ENCODE data around the gene TMEM212.

The TMEM212 gene

GRCh38 chr3:171835613-171836012 is 7.5 kb upstream of the TMEM212 start:
- TF ChIP-seq CTCF (conservative IDR thresholded peaks at IDR 0.05) (no peak), ZFX (IDR thresholded peaks at IDR 0.05) (no peak)

DNA sequence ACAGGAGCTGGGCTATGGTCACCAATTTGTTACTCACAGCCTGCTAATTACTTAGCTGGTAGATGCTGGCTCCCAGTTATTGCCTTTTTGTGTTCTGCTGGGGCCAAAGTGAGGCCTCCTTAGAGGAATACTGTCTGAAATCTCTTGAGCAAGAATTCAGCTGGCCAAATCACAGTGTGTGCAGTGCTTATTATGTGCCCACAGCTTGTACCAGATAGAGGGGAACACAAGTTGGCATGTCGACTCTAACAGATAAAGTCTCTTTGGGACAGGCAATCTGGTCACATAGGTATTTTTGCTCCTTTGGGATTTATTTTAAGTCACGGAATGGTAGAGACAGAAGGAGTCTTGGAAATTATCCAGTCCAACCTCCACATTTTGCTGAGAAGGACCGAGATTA is 6.3 kb upstream of the TMEM212 start:
- no peak for TF ChIP-seq ZFX (IDR thresholded peaks at IDR 0.05)
- no peak for TF ChIP-seq CTCF (conservative IDR thresholded peaks at IDR 0.05)
- no peak overlapping the region for H3K27ac ChIP-seq

More at GRCh38 chr3:171835613-171836012, 7.5 kb upstream of the TMEM212 start:
- no peak overlapping the region; the same call in 1 of the 2 replicates for H3K27ac ChIP-seq

DNA sequence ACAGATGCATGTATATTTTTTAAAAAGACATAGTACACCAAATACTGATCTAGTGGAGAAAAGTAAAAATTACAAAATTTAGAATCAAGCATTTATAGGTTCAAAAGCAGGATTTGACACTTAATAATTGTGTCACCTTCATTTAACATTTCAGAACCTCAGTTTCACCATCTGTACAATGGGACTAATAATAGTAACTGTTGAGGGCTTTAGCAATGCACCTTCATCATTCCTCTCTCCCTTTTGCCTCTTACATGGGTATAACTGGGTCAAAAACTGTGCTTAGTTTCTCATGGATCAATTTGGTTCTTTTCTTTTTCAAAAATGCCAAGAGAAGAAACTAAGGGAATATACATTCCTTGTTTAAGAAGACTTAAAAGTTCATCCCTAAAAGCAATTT is 5.5 kb upstream of the TMEM212 start:
- H3K27ac ChIP-seq: no peak overlapping the region

GRCh38 chr3:171838218-171838720 is 4.9 kb upstream of the TMEM212 start:
- no peak for TF ChIP-seq CTCF (conservative IDR thresholded peaks at IDR 0.05)
- no peak for TF ChIP-seq ZFX (IDR thresholded peaks at IDR 0.05)
- H3K27ac ChIP-seq: no peak overlapping the region

More for the DNA sequence above, 5.5 kb upstream of the TMEM212 start:
- TF ChIP-seq CTCF (conservative IDR thresholded peaks at IDR 0.05) (no peak), ZFX (IDR thresholded peaks at IDR 0.05) (no peak)

GRCh38 chr3:171839270-171839669 is 3.9 kb upstream of the TMEM212 start:
- TF ChIP-seq CTCF (conservative IDR thresholded peaks at IDR 0.05) (no peak), ZFX (IDR thresholded peaks at IDR 0.05) (no peak)
- H3K27ac ChIP-seq: no peak overlapping the region

- no peak overlapping the region for H3K27ac ChIP-seq
These were observed 2.7 kb upstream of the TMEM212 start for GRCh38 chr3:171840445-171840810.

More at GRCh38 chr3:171840445-171840810, 2.7 kb upstream of the TMEM212 start:
- no peak for TF ChIP-seq CTCF (conservative IDR thresholded peaks at IDR 0.05)

All from C4-2B (cell line).